ENCODE data around the gene GREB1.

GRCh38 chr2:11646530-11646929, 112.7 kb downstream of the GREB1 start:
- TF ChIP-seq CTCF (conservative IDR thresholded peaks at IDR 0.05 in 1 of 2, IDR thresholded peaks at IDR 0.05 in 1 of 2; ENCODE audit: extremely low read depth in 1 of 2, insufficient read depth in 1 of 2, low read depth in 1 of 2, low read length in 2 of 2) (no peak), EZH2 (IDR thresholded peaks at IDR 0.05; ENCODE audit: borderline replicate concordance, low read length) (no peak)
